Choroid plexus epithelial cell (primary cell): Measurements from ENCODE around the gene NID1.
"Not testable (repeated sequence)": the region's sequence is repeated elsewhere in the genome, so short reads cannot be mapped to it uniquely, and the experiment has no call there.

Experiments used
- DNase-seq: peaks from one replicate; pipeline ENCODE4 v3.0.0-alpha.2; 2010; ENCODE audit warnings: low read depth
- H3K4me3 ChIP-seq: 2 replicates; pipeline ENCODE4 v1.5.1; 2011; ENCODE audit warnings: low read depth, mild to moderate bottlenecking, control low read depth, low read length, moderate library complexity
- TF ChIP-seq, protein P1 (sequence below): conservative IDR thresholded peaks from 2 replicates; pipeline ENCODE4 v1.5.1; 2011; ENCODE audit warnings: low read depth, mild to moderate bottlenecking, control low read depth, inconsistent platforms, low read length, moderate library complexity

Gene NID1

GRCh38 chr1:235932090-235932510 lies 132.8 kb downstream of the NID1 start:
- no peak overlapping the region for H3K4me3 ChIP-seq
- DNase-seq, result no peak
- TF ChIP-seq, protein P1, sequence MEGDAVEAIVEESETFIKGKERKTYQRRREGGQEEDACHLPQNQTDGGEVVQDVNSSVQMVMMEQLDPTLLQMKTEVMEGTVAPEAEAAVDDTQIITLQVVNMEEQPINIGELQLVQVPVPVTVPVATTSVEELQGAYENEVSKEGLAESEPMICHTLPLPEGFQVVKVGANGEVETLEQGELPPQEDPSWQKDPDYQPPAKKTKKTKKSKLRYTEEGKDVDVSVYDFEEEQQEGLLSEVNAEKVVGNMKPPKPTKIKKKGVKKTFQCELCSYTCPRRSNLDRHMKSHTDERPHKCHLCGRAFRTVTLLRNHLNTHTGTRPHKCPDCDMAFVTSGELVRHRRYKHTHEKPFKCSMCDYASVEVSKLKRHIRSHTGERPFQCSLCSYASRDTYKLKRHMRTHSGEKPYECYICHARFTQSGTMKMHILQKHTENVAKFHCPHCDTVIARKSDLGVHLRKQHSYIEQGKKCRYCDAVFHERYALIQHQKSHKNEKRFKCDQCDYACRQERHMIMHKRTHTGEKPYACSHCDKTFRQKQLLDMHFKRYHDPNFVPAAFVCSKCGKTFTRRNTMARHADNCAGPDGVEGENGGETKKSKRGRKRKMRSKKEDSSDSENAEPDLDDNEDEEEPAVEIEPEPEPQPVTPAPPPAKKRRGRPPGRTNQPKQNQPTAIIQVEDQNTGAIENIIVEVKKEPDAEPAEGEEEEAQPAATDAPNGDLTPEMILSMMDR, result no peak

- H3K4me3 ChIP-seq, result no peak overlapping the region
- DNase-seq, result no peak
- TF ChIP-seq, protein P1, result no peak
Measured at GRCh38 chr1:235931171-235931738, 133.6 kb downstream of the NID1 start.

- TF ChIP-seq, protein P1, result no peak
- no peak overlapping the region for H3K4me3 ChIP-seq
- DNase-seq, result no peak
Measured at GRCh38 chr1:235930543-235930942, 134.3 kb downstream of the NID1 start.

DNA sequence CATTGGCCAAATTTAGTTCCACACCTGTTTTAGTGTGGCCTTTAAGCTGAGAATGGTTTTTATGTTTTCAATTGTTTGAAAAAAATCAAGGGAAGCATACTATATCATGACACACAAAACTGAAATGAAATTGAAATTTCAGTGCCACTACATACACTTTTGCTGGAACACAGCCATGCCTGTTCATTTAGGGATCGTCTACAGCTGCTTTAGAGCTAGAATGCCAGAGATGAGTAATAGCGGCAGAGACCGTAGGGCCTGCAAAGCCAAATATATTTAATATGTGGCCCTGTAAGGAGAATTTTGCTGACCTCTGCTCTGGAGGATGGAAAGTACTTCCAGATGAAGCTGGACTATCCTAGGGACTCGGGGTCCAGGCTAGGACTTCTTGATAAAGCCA lies 135.7 kb downstream of the NID1 start:
- H3K4me3 ChIP-seq, result no peak overlapping the region
- TF ChIP-seq, protein P1, result no peak
- no peak for DNase-seq

GRCh38 chr1:235928197-235928596 lies 136.7 kb downstream of the NID1 start:
- no peak overlapping the region for H3K4me3 ChIP-seq
- TF ChIP-seq, protein P1, result no peak
- no peak for DNase-seq

DNA sequence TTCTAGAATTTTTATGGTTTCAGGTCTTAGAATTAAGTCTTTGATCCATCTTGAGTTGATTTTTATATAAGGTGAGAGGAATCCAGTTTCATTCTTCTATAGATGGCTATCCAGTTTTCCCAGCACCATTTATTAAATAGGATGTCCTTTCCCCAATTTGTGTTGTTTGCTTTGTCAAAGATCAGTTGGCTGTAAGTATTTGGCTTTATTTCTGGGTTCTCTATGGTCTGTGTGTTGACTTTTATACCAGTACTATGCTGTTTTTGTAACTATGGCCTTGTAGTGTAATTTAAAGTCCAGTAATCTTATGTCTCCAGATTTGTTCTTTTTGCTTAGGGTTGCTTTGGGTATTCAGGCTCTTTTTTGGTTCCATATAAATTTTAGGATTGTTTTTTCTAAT lies 137.3 kb downstream of the NID1 start:
- not testable (repeated sequence) for DNase-seq, H3K4me3 ChIP-seq
